Measurements from ENCODE around the gene RNU5B-1.
A peak's percentile ranks its signal among the peaks of the same experiment; 100 is the strongest.

RNU5B-1 gene

DNA sequence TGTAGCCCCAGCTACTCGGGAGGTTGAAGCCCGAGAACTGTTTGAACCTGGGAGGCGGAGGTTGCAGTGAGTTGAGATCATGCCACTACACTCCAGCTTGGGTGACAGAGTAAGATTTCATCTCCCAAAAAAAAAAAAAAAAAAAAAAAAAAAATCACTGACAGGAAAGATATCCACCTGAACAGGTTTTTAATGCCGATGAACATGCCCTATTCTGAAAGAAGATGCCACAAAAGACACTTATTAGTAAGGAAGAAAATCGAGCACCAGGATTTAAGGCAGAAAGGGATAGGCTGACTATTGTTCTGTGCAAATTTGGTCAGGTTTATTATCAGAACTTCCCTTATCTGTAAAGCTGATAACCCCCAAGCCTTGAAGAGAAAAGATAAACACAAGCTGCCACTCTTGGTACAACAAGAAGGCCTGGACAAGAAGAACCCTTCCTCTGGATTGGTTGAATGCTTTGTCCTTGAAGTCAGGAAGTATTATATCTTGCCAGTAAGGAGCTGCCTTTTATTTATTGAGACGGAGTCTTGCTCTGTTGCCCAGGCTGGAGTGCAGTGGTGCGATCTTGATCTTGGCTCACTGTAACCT, 15.1 kb upstream of the RNU5B-1 start:
- no peak for DNase-seq

DNA sequence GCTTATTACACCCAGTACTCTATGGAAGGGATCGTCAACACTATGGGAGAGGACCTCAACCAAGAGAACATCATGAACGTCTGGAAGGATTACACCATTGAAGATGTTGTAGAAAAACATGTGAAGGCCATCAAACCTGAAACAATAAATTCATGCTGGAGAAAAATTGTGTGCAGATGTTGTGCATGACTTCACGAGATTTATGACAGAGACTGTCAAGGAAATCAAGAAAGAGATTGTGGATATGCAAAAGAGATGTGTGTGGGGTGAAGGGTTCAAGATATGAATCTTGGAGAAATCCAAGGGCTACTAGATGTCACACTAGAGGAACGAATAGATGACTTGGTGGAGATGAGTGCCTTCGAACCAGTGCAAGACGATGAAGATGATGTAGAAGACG, 14.2 kb upstream of the RNU5B-1 start:
- no peak for DNase-seq

DNA sequence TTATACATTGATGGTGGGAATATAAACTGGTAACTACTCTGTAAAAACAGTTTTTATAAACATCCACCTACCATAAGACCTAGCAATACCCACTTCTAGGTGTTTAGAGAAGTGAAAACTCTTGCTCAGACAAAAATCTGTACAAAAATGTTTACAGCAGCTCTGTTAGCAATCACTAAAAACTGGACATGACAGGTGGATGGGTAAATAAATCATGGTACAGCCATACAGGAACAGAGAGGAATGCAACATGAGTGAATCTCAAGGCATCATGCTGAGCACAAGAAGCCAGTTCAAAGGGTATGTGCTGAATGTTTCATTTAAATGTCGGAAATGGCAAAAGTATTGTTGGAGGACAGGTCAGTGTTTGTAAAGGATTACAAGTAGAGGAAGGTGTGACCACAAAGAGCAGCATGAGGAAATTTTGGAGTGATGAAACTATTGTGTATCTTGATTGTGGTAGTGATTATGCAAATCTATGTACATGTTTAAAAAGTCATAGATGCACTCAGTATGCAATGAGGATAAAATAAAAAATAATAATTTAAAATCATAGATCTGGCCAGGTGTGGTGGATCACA, 11.4 kb upstream of the RNU5B-1 start:
- DNase-seq: no peak

DNA sequence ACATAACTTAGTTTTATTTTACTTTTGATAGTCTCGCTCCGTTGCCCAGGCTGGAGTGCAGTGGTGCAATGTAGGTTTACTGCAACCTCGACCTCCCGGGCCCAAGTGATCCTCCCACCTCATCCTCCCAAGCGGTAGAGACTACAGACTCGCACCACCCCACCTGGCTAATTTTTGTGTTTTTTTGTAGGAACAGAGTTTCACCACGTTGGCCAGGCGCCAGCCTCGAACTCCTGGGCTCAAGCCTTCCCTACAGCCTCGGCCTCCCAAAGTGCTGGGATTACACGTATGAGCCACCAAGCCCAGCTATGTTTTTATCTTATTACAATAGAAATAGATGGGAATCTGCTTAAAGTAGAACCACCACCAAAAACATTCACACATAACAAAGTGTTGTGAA, 5.7 kb upstream of the RNU5B-1 start:
- DNase-seq: no peak

DNA sequence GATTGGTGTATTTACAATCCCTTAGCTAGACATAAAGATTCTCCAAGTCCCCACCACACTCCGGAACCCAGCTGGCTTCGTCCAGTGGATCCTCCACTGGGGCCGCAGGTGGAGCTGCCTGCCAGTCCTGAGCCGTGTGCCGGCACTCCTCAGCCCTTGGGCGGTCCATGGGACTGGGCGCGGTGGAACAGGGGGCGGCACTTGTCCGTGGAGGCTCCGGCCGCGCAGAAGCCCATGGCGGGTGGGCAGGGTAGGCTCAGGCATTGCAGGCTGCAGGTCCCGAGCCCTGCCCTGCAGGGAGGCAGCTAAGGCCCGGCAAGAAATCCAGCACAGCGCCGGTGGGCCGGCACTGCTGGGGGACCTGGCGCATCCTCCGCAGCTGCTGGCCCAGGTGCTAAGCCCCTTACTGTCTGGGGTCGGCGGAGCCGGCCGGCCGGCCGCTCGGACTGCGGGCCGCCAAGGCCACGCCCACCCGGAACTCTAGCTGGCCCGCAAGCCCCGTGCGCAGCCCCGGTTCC, 3.5 kb upstream of the RNU5B-1 start:
- no peak for DNase-seq

DNA sequence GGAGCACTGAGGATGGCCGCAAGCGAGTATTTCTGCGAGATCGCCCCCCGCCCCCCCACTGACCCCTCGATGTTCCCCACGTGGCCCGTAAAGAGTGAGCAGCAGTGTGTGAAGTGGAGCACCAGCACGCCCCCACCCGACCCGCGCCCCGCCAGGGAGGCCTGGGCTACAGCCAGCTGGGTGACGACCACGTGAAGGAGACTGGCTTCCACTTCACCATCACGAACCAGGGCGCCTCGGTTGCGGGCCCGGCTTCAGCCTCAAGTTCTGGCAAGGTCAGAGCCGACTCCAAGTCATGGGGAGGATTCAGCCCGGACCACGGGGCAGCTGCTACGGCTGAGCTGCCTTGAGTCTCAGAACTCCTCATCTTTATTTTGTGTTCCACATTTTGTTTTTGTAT, 2.4 kb upstream of the RNU5B-1 start:
- no peak for DNase-seq

DNA sequence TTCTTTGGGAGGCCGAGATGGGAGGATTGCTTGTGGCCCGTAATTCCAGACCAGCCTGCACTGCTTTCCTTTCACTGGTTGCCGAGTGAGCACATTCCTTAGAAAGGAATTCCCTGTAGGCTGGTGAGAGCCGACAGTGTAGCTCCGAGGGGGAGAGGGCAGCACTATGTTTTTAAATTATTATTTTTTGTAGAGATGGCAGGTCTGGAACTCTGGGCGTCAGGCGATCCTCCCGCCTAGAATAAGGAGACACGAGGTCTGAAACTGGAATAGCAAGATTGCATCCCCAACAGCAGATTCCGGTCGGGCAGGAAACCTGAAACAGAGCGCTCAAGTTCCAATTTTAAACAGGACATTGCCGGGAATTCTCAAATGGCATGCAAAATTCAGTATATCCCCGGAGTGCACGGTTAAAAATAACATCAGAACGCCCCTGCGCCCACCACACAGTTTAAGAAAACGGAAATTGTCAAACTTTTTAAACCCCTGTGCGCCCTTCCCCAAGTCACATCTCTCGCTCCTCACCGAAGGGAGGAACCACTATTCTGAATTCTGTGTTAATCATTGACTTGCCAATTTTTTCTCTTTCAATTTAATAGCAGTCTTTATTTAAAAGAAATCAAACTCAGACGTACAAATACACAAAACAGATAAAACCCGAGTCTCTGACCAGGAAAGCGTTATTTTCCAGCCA, 643 bp upstream of the RNU5B-1 start:
- DNase-seq: peak; percentile 33 to 59

DNA sequence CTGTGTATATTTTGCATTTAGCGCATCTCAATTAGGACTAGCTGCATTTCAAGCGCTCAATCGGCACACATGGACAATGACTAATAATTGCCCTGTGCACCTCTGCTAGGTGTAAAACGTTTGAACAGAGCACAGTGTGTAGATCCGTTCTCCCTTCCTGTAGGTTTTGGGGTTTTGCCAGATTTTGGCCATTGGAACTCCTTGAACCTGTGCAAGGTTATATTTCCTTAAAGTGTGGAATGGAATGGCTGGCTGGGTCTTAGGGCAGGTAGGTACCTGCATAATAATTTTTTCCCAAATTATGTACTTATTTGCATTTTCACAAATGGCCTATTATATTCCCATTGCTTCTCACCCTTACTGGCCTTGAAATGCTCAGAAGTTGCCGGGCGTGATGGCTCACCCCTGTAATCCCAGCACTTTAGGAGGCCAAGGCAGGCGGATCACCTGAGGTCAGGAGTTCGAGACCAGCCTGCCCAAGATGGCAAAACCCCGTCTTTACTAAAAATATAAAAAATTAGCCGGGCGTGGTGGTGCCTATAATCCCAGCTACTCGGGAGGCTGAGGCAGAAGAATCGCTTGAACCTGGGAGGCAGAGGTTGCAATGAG, 777 bp downstream of the RNU5B-1 start:
- peak in 1 of 2 experiments; percentile 53 for DNase-seq

DNA sequence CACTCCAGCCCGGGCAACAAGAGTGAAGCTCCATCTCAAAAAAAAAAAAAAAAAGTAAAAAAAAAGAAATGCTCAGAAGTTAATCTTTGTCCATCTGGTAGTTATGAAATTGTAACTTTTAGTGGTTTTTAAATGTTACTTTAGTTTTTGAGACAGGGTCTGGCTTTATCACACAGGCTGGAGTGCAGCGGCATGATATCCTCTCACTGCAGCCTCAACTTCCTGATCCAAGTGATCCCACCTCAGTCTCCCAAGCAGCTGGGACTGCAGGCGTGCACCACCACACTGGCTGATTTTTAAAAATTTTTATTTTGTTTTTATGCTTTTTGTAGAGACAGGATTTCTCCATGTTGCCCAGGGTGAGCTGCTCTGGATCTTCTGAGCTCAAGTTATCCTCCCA, 1.3 kb downstream of the RNU5B-1 start:
- no peak for DNase-seq

DNA sequence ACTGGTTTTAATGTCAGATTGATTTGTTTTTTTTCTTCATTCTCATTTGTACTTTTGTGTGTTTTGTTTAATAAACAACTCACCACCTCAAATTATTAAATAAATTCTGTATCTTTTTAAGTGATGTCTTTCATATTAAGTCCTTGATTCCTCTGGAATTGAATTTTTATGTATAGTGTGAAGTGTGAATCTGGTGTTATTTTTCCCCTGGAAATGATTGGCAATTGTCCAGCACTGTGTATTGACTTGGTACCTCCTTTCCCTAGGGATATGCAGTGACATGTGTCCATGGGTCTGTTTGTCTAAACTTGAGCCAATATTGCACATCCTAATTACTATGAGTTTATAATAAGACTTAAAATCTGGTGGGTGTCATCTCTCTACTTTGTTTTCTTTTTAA, 2.1 kb downstream of the RNU5B-1 start:
- no peak for DNase-seq

DNA sequence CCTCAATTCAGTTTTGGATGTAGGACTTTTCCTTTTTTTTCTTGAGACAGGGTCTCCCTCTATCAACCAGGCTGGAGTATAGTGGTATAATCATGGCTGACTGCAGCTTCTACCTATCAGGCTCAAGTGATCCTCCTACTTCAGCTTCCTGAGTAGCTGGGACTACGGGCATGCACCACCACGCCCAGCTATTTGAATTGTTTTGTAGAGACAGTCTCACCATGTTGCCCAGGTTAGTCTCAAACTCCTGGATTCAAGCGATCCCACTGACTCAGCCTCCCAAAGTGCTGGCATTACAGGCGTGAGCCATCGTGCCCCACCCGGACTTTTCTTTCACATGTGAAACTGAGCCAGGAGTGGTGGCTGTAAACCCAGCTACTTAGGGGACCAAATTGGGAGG, 3.5 kb downstream of the RNU5B-1 start:
- no peak for DNase-seq

DNA sequence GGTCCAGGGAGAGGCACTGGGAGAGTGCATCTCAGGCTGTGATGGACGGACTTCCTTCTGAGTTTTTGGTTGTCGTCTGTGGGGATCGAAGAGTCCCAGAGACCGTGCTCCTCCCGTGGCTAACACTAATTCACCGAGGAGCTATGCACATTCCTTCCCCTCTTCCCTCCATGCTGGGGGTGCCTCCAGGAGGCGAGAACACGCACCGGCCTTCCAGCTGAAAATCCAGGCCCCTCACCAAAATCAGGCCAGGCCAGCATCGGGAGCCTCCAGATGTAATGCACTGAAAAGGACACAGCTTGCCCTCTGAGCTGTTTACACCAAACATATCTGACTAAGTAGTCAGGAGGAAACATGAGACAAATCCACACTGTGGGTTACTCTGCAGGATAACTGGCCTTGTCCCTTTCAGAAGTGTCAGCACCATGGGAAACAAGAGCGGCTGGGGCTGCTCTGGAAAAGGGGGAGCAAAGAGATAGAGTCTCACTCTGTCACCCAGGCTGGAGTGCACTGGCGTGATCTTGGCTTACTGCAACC, 5.5 kb downstream of the RNU5B-1 start:
- no peak for DNase-seq

DNA sequence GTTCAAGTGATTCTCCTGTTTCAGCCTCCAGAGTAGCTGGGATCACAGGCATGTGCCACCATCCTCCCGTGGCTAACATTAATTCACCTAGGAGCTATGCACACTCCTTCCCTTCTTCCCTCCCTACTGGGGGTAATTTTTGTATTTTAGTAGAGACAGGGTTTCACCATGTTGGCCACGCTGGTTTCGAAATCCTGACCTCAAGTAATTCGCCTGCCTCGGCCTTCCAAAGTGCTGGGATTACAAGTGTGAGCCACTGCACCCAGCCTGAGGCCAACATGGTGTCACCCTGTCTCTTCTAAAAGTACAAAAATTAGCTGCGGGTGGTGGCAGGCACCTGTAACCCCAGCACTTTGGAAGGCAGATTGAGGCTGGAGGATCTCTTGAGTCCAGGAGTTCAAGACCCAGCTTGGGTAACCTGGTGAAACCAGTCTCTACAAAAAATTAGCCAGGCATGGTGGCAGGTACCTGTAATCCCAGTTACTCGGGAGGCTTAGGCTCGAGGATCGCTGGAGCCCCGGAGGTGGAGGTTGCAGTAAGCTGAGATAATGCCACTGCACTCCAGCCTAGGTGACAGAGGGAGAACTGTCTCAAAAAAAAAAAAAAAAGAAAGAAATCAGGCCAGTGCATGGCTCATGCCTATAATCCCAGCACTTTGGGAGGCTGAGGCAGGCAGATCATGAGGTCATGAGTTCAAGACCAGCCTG, 6.1 kb downstream of the RNU5B-1 start:
- no peak for DNase-seq

DNA sequence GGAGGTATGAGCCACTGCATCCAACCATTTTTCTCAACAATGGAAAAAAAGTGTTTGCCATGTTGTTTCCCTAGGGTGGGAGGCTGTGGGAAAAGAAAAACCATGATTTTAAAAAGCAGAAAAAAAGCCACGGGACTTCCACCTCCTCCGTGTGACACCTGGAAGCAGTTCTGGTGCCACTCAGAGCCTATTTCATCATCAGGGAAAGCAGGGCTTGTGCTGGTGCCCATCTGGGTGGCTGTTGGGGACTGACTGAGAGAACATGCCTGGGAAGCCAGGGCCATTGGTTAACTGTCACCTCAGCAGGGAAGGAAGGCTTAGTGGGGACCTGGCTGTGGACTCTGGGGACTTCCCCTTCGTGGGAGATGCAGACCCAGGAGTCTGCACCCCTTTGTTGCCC, 7.3 kb downstream of the RNU5B-1 start:
- DNase-seq: no peak

DNA sequence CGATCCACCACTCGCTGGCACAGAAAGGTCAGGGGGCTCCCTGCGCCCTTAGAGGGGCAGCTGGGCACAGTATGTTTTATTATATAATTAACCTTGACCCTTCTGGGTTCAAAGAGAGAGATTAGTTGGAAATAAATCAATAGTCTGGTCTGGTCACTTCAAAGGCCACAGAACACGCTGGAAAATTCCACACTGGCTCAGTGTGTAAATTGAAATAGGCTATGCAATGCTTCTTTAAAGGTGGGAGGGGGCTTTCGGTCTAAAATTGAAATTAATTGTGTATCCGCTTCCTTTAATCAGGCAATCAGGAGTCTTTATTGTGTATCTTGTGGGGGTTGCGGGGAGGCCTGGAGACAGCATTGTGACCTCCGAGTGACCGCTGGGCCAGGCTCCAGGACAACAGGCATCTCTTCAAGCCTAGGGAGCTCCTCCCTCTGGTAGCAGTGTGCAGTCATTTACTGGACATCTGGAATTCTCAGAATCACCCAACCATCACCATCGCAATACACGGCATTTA, 8.0 kb downstream of the RNU5B-1 start:
- no peak for DNase-seq

DNA sequence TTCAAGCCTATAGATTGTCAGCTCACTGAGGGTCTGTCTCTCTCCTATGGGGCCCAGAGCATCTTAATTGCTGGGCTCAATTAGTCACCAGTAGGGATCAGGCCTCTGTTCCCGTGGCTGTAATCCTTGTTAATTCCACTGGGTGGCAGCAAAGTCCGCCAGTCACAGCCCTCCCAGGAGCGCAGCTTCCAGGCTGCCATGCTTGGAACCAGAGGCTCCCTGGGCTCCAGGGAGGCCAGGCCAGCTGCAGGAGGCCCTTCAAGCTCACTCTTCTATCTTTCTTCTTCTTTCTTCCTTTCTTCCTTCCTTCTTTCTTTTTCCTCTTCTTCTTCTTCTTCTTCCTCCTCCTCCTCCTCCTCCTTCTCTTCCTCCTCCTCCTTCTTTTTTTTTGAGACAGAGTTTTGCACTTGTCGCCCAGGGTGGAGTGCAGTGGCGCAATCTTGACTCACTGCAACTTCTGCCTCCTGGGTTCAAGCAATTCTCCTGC, 14.4 kb downstream of the RNU5B-1 start:
- DNase-seq: peak; percentile 79 to 83

DNA sequence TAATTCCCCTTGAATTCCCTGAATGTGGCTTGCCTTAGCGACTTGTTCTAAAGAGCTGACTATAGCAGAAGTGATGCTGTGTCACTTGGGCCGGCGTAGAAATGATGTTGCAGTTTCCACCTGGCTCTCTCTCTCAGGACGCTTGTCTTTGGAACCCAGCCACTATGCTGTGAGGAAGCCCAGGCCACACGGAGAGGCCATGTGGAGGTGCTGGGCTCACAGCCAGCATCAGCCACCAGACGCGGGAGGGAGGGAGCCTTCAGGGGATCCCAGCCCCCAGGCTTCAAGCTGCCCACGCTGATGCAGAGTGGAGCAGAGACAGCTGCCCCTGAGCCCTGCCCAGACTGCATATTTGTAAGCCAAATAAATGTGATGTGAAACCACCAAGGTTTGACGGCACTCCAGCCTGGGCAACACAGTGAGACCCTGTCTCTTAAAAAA, 18.6 kb downstream of the RNU5B-1 start:
- peak; percentile 78 to 85 for DNase-seq

DNA sequence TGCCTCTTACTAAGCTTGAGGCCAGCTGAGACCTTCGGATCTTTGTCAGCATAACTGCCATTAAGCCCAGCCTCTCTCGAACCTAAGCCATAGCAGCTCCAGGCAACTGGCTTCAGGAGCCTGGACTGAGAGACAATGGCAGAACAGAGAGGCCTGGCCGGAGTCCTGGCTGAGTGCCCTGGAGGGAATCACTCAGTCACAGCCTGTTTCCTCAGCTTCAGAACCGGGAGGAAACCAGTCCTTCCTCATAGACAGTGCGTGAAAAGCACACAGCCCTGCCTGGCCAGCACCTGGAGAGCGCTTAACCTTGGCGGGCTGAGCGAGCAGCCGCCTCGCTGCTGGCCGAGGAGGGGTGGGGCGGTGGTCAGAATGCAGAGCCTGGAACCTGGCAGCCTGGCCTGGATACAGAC, 21.6 kb downstream of the RNU5B-1 start:
- no peak for DNase-seq

DNA sequence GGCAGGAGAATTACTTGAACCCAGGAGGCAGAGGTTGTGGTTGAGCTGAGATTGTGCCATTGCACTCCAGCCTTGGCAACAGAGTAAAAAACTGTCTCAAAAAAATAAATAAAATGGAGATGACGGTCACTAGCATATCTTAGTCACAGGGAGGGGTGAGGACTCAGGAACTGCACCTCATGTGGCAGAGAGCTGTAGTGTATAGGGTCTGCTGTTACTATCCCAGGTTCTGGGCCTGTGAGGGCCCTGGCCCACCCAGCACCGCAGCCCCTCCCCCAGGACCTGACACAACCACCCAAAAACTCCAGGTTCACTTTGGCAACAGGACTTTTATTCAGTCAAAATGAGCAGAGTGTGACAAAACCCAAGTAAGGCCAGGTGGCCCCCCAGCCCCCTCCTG, 22.3 kb downstream of the RNU5B-1 start:
- DNase-seq: no peak

DNA sequence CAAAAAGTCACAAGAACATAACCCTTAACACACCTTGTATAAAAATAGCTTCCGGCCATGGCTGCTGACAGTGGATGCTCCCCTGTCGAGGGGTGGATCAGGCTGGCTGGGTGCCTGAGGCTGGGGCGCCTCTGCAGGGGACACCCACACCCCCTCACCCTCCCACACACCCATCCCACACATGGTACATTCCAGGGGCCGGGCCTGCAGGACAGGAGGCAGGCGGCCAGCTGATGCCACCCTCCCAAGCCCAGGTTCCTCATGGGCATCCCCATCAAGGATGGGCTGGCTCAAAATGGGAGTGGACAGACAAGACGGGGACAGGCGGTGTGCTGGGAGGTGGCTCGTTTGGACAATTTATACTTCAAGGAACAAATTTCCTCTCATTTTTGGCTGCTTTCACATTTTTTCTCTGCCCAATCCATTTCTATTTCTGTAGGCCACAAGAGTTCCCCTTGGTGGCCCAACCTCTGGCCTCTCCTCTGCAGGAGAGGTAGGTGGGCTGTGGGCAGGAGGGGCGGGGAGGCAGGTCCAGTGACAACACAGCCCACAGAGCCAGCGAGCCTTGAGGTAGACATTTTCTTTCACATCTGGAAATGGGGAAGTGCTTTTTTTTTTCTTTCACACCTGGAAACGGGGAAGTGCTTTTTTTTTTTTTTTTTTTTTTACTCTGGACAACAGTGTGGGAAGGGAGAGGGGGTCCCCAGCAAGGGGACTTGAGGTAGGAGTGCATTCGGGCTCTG, 23.3 kb downstream of the RNU5B-1 start:
- DNase-seq: no peak

DNA sequence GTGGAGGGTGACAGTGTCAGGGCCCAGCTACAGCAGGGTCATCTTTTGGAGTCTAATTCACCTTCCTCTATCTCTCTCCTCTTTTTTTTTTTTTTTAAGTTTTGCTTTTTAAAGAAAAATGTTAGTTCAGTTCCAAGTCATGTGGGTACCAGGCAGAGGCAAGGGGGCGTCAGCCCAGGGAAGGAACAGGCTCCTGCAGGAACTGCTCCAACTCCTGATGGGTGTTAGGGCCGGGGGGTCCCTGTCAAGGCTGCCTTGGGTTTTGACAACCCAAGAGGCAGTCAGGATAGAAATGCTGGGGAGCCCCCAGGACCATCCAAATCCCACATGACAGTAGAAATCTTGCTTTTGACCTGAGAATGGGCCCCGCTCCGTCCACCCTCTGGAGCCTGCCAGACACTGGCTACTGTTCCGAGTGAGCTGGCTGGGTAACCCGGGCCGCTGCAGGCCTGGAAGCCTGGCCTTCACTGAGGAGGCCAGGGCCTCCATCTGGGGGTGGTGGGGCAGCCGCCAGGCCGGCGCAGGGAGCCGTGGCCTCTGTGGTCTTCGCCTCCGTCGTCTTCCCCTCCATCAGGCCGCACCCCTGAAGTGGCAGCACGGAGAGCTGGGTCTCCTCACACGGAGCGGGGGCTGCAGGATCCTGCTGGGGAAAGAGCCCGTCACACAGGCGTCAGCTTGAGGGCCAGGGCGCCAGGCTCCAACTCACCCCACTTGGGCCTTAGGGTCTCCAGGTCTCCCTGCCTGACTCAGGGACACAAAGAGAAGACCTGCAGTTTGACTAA, 24.2 kb downstream of the RNU5B-1 start:
- no peak for DNase-seq

Measured in NCI-H2081 (cell line).